Bone marrow (tissue), 2 donors: ENCODE measurements around the gene CNIH3.
"Not testable (repeated sequence)": the region's sequence is repeated elsewhere in the genome, so short reads cannot be mapped to it uniquely, and the experiment has no call there.

Experiments used
- DNase-seq, 2 donors: peaks; one replicate each; lab custom pipeline; 2025; lab: John Stamatoyannopoulos, UW

CNIH3 gene

DNA sequence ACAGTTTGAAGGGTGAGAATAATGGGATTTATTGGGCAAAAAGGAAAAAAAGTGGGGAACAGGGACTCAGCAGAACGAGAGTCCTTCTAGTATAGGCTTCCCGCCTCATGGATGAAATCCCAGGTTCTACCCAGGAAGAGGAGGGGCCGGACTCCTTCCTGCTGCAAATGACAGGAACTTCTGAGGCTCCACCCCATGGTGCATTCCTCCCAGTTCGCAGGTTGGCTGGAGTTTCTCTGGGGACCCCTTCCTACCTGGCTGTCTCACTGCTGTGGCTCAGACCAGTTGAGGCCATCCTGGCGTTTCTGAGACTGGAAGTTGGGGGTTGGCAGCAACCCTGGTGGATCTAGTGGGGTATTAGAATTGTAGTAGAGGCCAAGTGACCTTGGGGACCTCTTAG, 27.5 kb downstream of the CNIH3 start:
- no peak for DNase-seq

DNA sequence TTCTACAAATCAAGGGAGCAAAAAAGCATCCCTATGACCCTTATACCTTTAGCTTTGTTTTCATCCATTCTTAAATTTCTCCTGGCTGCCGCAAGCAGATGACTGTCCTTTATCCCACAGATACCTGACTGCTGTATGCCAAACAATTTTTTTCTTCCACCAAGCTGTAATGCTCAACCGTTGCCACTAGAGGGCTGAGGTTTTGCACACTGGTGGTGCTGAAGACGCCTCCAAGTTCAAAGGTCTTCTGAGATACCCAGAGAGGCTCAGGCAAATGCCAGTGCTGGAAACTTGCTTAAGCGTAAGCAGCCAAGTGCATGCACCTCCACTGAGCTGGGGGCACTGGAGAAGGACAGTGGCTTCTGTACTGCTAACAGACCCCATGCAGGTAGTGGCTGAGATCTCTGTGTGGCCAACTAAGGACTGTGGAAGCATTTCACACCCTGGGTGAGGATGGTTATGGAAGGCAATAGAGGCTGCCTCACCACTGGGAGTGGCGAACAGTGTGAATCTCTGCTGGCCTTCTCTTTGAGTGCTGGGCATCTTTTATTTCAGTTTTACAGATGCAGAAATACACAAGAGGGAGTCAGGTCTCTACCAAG, 28.5 kb downstream of the CNIH3 start:
- peak in 1 of 2 donors; percentile 10 for DNase-seq

DNA sequence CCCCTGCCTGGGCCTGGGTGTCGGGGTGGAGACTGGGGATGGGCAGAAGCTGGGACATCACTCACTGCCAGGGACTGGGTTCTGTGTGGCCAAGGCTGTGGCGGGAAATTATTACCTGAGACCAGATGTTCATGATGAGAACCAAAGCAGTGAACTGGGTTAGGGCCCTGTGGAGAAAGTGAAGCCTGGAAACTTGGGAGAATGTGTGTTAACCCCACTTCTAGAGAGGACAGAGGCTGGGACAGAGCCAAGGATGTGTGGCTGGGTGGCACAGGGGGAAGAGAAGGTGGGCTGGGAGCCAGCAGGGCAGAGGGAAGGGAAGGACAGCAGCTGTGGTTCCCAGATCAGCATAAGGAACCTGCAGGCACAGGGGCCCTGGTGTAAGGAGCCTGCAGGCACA, 31.3 kb downstream of the CNIH3 start:
- DNase-seq = no peak

DNA sequence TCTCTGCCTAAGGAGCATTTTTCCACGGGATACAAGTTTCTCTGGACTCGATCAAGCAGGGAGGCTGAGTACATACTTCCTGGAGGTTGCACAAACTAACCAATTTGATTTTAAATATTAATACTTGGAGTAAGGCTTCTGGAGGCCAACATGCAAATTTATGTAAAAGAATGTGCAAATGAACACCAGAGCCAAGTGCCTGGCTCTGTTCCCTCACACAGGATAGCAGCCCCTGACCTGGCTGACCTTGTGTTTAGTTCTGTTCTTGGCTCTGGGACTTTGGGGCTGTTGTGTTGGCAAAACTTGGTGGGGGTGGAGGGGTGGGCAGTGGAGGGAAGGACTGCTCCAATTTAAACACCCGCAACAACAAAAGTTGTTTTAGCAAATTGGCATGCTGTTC, 34.2 kb downstream of the CNIH3 start:
- no peak for DNase-seq

DNA sequence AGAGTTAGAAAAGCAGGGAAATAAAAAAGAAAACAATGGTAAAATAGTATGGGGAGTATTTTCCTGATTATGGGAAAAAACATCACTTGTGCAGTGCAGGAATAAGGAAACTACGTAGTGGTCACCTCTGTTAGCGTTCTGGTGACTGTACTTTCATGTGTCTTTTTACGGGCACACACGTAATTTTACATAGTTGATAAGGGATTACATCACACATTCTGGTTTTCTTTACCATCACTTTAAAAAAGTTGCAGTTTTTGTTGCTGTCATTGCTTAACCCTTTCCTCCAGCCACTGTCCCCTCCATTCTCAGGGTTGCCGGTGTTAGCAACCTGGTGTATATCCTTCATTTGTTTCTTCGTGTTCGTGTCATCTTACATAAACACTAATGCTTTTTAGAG, 35.1 kb downstream of the CNIH3 start:
- no peak for DNase-seq

DNA sequence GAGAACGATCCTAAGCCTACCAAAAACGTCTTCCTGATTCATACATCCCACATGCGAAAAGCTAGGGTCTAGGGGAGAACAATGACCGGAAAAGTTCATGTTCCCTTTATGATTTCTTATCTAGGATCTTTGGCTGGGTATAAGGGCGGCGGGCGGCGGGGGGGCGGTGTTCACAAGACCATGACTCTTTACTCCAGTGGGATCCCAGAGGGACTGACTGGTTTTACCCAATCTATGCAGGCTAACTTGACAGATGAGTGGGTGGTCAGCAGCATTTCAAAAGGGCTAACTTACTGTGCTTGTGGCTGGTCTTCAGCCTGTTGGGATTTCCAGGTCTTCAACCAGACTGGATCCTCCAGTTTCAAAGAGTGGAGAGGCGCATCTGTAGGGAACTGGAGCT, 40.3 kb downstream of the CNIH3 start:
- no peak for DNase-seq

DNA sequence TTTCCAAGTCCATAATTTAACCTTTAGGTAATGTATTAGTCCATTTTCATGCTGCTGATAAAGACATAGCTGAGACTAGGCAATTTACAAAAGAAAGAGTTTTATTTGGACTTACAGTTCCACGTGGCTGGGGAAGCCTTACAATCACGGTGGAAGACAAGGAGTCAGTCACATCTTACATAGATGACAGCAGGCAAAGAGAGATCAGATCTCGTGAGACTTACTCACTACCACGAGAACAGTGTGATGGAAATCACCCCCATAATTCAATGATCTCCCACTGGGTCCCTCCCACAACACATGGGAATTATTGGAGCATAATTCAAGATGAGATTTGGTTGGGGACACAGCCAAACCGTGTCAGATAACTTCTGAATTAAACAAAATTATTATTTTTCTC, 44.0 kb downstream of the CNIH3 start:
- no peak for DNase-seq

DNA sequence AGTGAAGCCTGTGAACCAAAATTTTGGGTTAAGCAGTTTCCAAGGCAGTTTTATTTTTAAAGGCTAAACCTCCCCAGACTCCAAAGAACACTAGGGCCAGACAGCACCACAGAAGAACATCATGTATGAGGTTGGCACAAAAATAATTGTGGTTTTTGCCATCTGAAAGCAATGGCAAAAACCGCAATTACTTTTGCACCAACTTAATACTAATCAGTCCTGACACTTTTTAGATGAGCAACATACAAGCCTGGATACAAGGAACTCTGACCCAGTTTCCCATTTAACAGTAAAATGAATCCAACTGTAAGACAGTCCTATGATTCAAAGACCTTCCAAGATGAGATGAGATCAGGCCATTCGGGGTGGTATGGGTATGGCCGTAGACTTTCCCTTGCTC, 46.8 kb downstream of the CNIH3 start:
- no peak for DNase-seq

DNA sequence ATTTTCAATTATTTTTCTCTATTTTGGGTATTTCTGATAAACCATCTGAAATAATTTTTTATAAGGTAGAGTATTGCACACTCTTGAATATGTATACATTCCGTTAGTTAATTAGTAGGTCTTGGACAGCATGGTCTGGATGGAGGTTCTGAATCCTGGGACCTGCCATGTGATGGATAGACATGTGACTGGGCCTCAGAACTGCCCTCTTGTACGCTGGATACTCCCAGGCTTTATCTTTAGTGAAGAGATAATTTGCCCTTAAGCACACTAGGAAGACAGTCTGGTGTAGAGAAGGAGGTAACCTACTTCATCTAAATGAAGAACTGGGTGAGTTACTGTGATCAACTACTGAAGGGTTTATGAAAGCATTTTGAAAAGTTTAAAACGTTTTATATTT, 48.9 kb downstream of the CNIH3 start:
- no peak for DNase-seq

DNA sequence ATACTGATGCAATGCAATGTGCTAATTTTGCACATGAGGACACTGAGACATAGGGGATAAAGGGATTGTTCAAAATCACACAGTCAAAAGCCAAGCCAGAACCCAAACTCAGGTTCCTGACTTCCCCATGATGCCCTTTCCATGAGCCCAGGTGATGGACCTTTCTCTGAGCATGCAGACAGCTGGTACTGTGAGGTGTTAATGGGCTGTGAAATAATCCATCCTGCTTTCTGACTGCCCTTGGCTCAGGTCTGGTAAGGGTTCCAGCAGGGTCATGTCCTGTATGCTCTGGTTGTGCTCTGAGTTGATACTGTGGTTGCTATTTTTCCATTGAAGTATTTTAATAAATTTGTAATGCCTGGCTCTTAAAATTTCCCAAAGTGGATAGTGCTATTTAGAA, 50.0 kb downstream of the CNIH3 start:
- DNase-seq = no peak

DNA sequence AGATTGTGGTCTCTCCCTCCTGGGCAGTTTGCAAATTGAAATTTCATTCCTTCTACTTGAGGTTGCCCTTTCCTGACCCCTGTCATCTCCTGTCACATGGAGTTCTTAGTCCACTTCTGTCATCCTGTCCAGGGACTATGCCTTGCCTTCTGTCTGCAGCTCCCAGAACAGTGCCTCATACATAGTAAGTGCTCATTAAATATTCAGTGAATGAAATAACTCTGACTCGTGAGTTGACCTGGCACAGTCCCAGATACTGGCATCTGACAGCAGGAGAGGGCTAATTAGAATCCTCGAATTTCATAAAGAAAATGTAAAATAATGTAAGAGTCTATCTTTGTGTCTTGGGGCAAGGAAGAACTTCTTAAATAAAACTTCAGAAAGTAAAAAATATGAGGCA, 50.8 kb downstream of the CNIH3 start:
- no peak for DNase-seq

DNA sequence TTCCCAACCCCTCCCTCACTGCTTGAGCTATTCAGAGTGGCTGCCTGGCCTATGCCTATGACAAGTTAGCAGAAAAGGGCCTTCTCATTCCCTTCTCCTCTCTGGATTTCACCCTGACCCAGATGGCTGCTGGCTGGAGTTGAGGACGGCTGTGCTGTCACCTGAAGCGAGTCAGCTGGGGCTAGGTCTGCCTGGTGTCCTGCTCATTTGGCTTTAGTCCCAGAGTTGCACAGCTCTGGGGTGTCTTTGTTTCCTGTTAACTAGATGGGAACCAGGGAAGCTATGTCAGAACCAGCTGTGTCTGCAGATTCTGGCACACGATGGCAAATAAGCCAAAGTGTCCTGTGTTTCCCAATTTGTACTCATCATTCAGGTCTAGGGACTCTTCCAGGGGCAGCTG, 52.9 kb downstream of the CNIH3 start:
- DNase-seq = no peak

DNA sequence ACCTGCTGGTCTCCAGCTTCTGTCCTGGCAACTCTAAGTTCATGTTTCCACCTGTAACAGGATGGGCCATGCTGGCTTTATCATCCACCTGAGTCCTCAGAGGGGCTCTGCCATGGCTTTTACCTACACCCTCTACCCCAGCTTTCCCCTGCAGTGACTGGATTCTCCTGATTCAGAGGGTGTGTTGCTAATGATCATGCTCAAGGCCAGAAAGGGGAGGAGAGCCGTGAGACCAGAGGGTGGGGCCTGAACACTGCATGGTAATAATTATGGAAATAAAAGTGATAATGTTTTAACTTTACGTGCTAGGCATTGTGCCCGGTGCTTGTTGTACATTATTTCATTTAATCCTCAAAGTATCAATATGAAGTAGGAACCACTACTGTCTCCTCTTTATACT, 53.3 kb downstream of the CNIH3 start:
- DNase-seq = no peak

DNA sequence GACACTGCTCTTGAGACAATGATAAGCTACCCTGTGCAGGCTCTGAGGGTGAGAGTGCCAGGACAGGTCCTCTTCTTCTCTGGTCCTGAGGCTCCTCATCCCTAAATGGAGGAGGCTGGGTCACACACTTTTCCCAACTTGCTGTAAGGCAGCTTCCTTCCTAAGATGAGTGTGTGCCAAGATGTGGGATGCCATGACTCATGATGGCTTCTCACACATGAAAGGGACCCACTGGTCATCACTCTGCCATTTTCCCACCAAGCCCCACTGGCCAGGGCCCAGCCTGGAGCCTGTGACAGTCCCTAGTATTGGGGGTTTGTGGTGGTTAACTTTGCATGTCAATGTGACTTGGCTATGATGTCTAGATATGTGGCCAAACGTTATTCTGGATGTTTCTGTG, 54.4 kb downstream of the CNIH3 start:
- no peak for DNase-seq

DNA sequence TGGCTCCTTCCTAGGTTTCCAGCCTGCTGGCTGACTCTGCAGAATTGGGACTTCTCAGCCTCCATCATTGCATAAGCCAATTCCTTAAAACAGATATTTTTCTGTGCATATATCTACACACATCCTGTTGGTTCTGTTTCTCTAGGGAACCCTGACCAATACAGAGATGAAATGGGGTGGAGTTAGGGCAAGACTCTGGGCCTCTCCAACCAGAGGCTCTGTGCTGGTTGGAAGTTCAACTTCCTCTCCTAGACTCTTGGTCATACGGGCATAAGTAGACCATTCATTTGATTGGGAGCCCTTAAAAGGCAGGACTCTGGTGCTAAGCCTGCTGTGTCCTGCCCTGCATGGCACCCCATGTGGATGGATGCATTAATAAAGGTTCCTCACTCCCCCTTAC, 55.0 kb downstream of the CNIH3 start:
- DNase-seq = no peak

DNA sequence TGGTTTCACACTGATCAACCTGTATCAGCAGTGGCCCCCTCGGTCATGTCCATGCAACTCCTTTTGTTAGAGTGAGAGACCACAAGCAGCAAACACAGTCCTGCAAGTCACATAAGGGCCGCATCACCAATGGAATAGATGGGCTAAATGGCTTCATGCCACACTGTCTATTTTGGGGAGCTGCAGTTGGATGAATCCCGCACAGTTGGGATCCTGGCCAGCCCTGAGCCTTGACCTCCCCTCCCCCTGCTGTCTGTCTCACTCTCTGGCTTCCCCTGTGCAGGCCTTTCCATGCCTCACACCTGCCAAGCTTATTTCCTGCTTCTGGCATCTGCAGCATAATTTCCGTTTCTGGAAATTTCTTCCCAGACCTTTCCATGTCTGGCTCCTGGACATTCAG, 57.0 kb downstream of the CNIH3 start:
- DNase-seq = no peak

DNA sequence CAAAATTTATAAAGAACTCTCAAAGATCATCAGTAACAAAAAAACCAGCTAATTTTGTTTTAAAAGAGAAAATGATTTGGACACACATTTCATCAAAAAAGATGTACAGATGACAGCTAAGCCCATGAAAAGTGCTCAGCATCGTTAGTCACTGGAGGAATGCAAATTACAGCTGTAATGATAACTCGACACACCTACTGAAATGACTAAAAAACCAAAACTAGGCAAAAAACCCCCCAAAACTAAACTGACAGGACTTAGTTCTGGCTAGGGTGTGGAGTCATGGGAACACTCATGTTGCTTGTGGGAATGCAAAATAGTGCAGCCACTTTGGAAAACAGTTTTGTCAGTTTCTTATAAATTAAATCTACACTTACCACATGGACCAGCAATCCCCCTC, 59.5 kb downstream of the CNIH3 start:
- no peak for DNase-seq

DNA sequence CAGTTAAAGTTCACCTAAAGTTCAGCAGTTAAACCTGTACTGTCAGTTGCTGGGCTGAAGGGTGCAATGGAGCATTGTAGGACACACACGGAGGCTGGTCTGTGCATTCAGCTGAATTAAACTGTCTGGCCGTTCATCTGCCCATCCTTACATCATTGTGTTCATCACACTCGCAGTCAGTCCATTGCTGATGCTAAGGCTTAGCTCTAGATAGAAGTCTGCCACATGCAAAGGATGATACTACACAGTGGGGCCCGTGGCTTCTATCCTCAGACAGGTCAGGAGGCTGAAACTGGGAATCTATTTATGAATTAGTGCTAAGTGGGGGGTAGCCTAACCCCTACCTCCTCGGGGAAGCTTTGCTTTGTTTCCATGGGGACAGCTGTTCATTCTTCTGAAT, 60.4 kb downstream of the CNIH3 start:
- no peak for DNase-seq

DNA sequence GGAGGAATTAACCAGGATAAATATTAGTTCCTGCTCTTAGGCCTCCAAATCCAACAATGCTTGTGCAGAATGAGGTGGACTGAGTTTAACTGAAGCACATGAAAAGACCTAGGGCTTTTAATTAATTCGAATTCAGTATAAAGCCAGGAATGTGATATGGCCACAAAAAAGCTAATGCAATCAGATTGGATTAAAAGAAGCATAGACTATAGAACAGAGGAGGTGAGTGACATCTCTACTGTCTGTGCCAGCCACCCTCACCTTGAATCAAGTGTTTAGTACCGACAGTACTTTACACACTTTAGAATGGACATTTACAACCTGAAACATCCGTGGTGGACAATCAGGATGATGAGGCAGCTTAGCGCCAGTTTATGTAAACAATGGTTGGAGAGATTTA, 62.1 kb downstream of the CNIH3 start:
- no peak for DNase-seq

DNA sequence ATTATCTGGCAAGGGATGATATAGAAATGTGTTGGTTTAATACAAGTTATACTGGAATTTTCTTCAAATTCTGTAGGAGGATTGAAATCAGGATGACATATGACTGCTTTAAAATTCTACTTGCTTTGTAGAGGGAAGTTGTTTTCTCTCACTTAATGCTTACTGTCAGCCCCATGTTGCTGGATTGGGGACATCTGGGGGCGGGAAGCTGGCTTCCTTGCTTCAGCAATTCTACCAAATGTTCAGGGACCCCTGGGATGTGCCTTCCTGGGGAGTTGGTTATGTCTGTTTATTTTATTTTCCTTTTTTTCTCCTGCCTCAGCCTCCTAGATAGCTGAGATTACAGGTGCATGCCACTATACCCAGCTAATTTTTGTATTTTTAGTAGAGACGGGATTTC, 63.5 kb downstream of the CNIH3 start:
- DNase-seq = no peak

DNA sequence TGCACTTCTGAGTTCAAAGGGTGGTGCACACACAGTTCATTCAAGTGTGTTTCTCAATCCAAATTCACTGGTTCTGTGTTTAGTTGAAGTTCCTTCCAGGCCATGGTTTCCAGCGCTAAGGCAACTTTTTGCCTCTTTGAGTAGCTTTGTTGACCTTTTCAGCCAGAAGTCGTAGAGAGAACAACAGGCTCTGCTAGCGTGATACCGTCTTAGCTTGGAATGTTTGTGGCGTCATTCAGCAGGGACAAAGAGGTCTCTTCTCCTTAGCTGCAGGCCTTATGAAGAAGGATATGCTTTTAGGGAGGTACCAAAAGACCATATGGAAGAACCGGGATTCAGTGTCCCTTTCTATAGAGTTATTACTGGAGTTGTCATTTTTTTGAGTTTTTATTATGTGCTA, 65.7 kb downstream of the CNIH3 start:
- DNase-seq = no peak

DNA sequence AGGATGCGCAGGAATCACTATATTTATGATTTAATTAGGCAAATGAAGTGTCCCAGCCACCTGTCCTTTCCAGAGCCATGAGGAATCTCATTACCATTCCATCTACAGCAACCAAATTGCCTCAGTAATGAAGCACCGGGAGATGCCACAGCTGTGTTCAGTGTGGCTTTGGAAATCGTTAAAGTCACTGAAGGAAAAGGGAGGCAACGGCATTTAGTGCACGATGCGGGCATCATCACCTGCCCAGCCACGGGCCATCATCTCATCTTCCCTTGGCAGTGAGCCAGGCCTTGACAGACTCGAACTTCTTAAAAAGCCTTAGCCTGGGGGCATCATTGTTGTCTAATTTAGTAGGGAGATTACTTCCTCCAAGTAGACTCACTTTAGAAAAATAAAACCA, 67.8 kb downstream of the CNIH3 start:
- no peak for DNase-seq

DNA sequence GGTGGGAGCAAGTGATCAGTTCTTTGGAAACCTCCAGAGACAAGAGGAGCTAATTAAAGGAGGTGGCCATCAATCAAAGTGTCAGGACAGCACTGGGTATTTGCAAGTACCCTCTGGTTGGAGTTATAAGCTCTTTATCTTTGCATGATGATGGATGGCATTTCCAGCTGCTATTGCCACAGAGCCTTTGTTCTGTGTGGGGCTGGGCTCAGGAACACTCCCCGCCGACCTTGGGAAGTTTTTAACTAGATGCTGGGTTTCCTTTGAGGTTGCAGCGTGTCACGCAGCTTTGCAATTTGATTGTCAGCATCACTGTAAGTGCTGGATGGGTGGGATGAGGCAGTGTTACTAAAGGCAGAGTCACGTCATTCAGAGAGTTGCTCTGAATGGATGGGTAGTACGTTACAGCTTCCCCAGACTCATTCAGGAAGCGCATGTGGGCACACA, 68.9 kb downstream of the CNIH3 start:
- no peak for DNase-seq

DNA sequence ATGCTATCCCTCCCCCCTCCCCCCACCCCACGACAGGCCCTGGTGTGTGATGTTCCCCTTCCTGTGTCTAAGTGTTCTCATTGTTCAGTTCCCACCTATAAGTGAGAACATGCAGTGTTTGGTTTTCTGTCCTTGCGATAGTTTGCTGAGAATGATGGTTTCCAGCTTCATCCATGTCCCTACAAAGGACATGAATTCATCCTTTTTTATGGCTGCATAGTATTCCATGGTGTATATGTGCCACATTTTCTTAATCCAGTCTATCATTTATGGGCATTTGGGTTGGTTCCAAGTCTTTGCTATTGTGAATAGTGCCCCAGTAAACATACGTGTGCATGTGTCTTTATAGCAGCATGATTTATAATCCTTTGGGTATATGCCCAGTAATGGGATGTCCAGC, 70.0 kb downstream of the CNIH3 start:
- not testable (repeated sequence) for DNase-seq

DNA sequence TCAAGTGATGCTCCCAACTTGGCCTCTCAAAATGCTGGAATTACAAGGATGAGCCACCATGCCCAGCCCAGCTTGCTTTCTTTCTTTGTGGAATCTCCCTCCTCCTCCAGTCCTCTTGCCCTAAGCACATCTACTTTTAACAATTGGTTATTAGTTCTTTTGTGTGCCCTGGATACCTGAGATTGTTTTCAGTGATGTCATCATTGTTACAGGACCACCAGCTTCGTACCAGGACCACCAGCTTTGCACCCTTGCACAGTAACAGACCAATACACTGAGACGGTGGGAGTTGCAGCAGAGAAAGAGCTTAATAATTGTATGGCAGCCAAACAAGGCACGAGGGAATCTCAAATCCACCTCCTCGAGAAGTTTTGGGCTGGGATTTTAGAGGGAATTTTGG, 71.3 kb downstream of the CNIH3 start:
- no peak for DNase-seq
